Measurements from ENCODE around the gene IKBKE. TPM values are rescaled to one million over a fixed set of nuclear protein-coding genes. Genes with fewer than 3 reads are reported as not detected.

IKBKE gene
- total RNA-seq, 1 donor from 2014 or later = 7.6 TPM

DNA sequence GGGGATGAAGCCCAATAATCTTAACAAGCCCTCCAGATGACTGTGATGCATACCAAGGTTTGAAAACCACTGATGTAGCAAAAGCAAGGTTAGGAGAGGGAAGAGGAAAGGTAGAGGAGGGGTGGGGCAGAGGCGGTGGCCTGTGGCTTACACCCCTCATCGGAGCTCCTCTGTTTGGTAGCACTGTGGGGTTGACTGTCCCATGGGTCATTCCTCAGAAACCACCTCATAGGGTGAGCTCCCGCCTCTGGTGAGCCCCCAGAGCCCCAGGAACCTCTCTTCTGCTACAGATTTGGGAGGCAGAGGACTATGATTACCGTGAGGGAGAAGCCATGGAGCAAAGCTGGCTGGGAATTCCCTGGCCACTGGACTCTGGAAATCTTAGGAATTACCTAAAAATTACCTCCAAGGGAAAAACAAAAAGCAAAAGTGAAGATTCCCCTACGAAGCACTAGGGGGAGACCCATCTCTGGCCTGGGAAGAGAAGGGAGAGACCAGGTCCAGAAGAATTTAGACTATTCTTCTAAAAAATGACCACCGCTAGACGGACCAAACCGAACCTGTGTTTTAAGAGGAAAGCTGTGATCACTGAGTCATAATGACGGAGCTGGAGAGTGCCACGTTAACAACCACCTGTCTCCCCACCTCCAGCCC lies 35.6 kb downstream of the IKBKE start:
- DNase-seq (ENCODE audit: low read depth, low spot score) = no peak
- no peak overlapping the region for H3K27ac Mint-ChIP-seq (ENCODE audit: unreplicated experiment)
- TF ChIP-seq, protein P1, sequence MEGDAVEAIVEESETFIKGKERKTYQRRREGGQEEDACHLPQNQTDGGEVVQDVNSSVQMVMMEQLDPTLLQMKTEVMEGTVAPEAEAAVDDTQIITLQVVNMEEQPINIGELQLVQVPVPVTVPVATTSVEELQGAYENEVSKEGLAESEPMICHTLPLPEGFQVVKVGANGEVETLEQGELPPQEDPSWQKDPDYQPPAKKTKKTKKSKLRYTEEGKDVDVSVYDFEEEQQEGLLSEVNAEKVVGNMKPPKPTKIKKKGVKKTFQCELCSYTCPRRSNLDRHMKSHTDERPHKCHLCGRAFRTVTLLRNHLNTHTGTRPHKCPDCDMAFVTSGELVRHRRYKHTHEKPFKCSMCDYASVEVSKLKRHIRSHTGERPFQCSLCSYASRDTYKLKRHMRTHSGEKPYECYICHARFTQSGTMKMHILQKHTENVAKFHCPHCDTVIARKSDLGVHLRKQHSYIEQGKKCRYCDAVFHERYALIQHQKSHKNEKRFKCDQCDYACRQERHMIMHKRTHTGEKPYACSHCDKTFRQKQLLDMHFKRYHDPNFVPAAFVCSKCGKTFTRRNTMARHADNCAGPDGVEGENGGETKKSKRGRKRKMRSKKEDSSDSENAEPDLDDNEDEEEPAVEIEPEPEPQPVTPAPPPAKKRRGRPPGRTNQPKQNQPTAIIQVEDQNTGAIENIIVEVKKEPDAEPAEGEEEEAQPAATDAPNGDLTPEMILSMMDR (conservative IDR thresholded peaks at IDR 0.05) = peak; percentile 57
- H3K27me3 Mint-ChIP-seq (ENCODE audit: low read depth) = peaks cover 87% of the 10 kb centered on the region
- no peaks in the 10 kb centered on the region for H3K36me3 Mint-ChIP-seq (ENCODE audit: low read depth)
- H3K9me3 Mint-ChIP-seq = no peaks in the 10 kb centered on the region
- H3K4me1 Mint-ChIP-seq = peaks cover 4% of the 10 kb centered on the region
- peak overlapping the region; percentile 66 for H3K4me3 Mint-ChIP-seq

- TF ChIP-seq, protein P1 (conservative IDR thresholded peaks at IDR 0.05) = no peak
- Mint-ChIP-seq H3K4me1 (peaks cover 9% of the 10 kb centered on the region), H3K9me3 (no peaks in the 10 kb centered on the region), H3K4me3 (peak overlapping the region; percentile 66), H3K27ac (ENCODE audit: unreplicated experiment) (no peak overlapping the region), H3K27me3 (ENCODE audit: low read depth) (peaks cover 93% of the 10 kb centered on the region), H3K36me3 (ENCODE audit: low read depth) (no peaks in the 10 kb centered on the region)
- no peak for DNase-seq (ENCODE audit: low read depth, low spot score)
These were observed 36.4 kb downstream of the IKBKE start for GRCh38 chr1:206506405-206507283.

DNA sequence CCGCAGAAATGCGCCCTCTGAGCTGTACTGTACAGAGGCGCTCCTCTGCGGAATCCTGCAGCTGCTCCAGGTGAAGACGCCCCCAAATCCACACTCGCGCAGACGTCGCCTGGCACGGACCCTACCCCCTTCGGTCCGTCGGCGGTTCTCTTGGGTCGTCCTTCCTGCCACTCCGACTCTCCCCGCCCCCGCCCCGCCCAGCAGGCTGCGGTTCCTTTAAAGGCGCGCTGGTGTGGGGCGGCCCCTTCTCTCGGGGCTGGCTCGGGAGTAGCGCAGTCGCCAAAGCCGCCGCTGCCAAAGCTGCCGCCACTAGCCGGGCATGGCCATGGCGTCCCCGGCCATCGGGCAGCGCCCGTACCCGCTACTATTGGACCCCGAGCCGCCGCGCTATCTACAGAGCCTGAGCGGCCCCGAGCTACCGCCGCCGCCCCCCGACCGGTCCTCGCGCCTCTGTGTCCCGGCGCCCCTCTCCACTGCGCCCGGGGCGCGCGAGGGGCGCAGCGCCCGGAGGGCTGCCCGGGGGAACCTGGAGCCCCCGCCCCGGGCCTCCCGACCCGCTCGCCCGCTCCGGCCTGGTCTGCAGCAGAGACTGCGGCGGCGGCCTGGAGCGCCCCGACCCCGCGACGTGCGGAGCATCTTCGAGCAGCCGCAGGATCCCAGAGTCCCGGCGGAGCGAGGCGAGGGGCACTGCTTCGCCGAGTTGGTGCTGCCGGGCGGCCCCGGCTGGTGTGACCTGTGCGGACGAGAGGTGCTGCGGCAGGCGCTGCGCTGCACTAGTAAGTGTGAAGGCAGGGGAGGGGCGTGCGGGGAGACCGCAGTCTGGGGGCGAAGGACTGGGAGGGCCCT lies 37.2 kb downstream of the IKBKE start, which contains the start of gene RASSF5:
Gene RASSF5 (plus strand): TSS at position 248 of the 846 bp plus-strand sequence. CDS start 72 bp downstream, at position 320.
- Mint-ChIP-seq H3K27me3 (ENCODE audit: low read depth) (peaks cover 94% of the 10 kb centered on the region), H3K4me3 (peak within 1 kb of the TSS; percentile 66), H3K27ac (ENCODE audit: unreplicated experiment) (no peak within 1 kb of the TSS), H3K36me3 (ENCODE audit: low read depth) (no peaks in the 10 kb centered on the region), H3K9me3 (no peaks in the 10 kb centered on the region), H3K4me1 (peaks cover 18% of the 10 kb centered on the region)
- DNase-seq (ENCODE audit: low read depth, low spot score) = peak; percentile 30
- TF ChIP-seq, protein P1 (conservative IDR thresholded peaks at IDR 0.05) = no peak

DNA sequence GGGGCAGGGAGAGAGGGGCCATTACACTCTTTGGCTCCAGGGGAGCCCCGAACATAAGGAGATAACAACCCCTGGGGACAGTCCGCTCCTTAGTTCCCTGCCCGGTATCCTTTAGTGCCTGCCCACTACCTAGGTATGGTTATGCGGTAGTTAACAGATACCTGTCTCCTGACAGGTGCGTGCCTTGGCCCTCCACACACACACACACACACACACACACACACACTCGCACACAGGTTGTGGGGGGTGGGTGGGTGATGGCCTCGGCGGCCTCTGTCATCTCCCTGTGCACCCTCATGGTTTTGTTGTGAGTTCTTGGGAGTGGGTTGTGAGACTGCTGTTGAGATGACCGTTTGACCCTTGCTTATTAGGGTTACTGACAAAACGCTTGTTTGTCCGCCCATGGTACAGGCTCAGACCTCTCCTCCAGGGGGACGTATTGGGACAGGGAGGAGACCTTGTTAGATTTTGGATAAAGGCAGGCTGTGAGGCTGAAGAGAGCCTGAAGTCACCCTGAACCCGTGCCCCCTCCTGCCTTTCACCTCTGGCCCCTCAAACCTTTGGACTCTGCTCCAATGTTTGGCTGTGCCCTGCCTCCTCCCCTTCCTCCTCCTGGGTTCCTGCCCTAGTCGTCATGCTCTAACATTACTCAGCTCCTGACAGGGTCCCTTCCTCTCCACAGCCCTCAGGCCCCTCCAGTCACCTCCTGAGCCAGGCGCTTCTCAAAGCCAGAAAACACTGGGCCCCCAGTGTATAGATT lies 38.0 kb downstream of the IKBKE start:
- peaks cover 88% of the 10 kb centered on the region for H3K27me3 Mint-ChIP-seq (ENCODE audit: low read depth)
- DNase-seq (ENCODE audit: low read depth, low spot score) = no peak
- peak overlapping the region; percentile 54 for H3K4me3 Mint-ChIP-seq
- TF ChIP-seq, protein P1 (conservative IDR thresholded peaks at IDR 0.05) = no peak
- H3K4me1 Mint-ChIP-seq = peaks cover 20% of the 10 kb centered on the region
- H3K36me3 Mint-ChIP-seq (ENCODE audit: low read depth) = no peaks in the 10 kb centered on the region
- no peak overlapping the region for H3K27ac Mint-ChIP-seq (ENCODE audit: unreplicated experiment)
- H3K9me3 Mint-ChIP-seq = no peaks in the 10 kb centered on the region
